Activated T-cell treated with anti-CD3 and anti-CD28 coated beads, Interleukin-2, amount 50 U/mL, for 4 hours (primary cell): ENCODE results near the gene ARHGEF37. TPM values are rescaled to one million over a fixed set of nuclear protein-coding genes. Genes with fewer than 3 reads are reported as not detected.

Experiments used
- ATAC-seq, 2 donors: fragments of 200-7000 bp; cut with Tn5 transposase; one replicate each; pipeline ENCODE4 v1.10.0; 2021
- DNase-seq: peaks from one replicate; pipeline ENCODE4 v3.0.0-alpha.2; 2020
- H3K27me3 Mint-ChIP-seq: one replicate; pipeline ENCODE4 v1.8.0; 2021; ENCODE audit warnings: low read depth, mixed read lengths
- H3K36me3 Mint-ChIP-seq: one replicate; pipeline ENCODE4 v1.8.0; 2022; ENCODE audit warnings: mixed read lengths; ENCODE audit not compliant: insufficient read depth
- H3K4me1 Mint-ChIP-seq: one replicate; pipeline ENCODE4 v1.8.0; 2021; ENCODE audit warnings: low read depth, mixed read lengths
- H3K4me3 Mint-ChIP-seq: one replicate; pipeline ENCODE4 v1.8.0; 2021; ENCODE audit warnings: mild to moderate bottlenecking, moderate library complexity, mixed read lengths
- H3K9me3 Mint-ChIP-seq: one replicate; pipeline ENCODE4 v1.8.0; 2021; ENCODE audit warnings: mixed read lengths
- total RNA-seq, 3 donors: library from RNA; stranded (reverse); gene quantifications; one replicate each; pipeline ENCODE4 v1.2.1, GENCODE V29; 2021

The ARHGEF37 gene
- total RNA-seq, 3 donors from 2014 or later: 0.08 to 0.53 (median 0.52) TPM

GRCh38 chr5:149682532-149683075, 101.3 kb downstream of the ARHGEF37 start:
- H3K36me3 Mint-ChIP-seq: no peaks in the 10 kb centered on the region
- peaks cover 30% of the 10 kb centered on the region for H3K27me3 Mint-ChIP-seq
- ATAC-seq (no peak), DNase-seq (no peak)
- no peaks in the 10 kb centered on the region for H3K4me1 Mint-ChIP-seq
- H3K9me3 Mint-ChIP-seq: no peaks in the 10 kb centered on the region
- no peak overlapping the region for H3K4me3 Mint-ChIP-seq

GRCh38 chr5:149683964-149684363, 102.7 kb downstream of the ARHGEF37 start:
- H3K4me1 Mint-ChIP-seq: no peaks in the 10 kb centered on the region
- no peak for DNase-seq
- H3K9me3 Mint-ChIP-seq: no peaks in the 10 kb centered on the region
- H3K36me3 Mint-ChIP-seq: no peaks in the 10 kb centered on the region
- ATAC-seq: no peak
- H3K4me3 Mint-ChIP-seq: no peak overlapping the region
- H3K27me3 Mint-ChIP-seq: peaks cover 39% of the 10 kb centered on the region

GRCh38 chr5:149684371-149684770, 103.1 kb downstream of the ARHGEF37 start:
- Mint-ChIP-seq H3K27me3 (peaks cover 42% of the 10 kb centered on the region), H3K4me1 (no peaks in the 10 kb centered on the region), H3K36me3 (no peaks in the 10 kb centered on the region), H3K9me3 (no peaks in the 10 kb centered on the region), H3K4me3 (no peak overlapping the region)
- DNase-seq (no peak), ATAC-seq (no peak)

Other genes with a start within 250 kb of the ARHGEF37 start
- gene GRPEL2, start 236.0 kb upstream of the ARHGEF37 start, total RNA-seq: 10 to 100 TPM; 45.8 to 52.1 (median 50.6) TPM
- 10 to 100 TPM in 1 of 3 donors, 1 to 10 TPM in 2; 8.8 to 13.4 (median 8.8) TPM for gene PCYOX1L, start 223.5 kb upstream of the ARHGEF37 start, total RNA-seq
- not detected for gene IL17B, start 202.2 kb upstream of the ARHGEF37 start, total RNA-seq
- 100 to 1,000 TPM; 200 to 222 (median 212) TPM for gene CSNK1A1, start 30.1 kb upstream of the ARHGEF37 start, total RNA-seq
- 10 to 100 TPM; 11.7 to 16.2 (median 14.5) TPM for gene PPARGC1B, start 148.8 kb downstream of the ARHGEF37 start, total RNA-seq